HepG2 (cell line): Measurements from ENCODE around the gene DMBT1. TPM values are rescaled to one million over a fixed set of nuclear protein-coding genes. Genes with fewer than 3 reads are reported as not detected.

Source experiments
- ATAC-seq: fragments of 200-7000 bp; cut with Tn5 transposase; 3 replicates; pipeline ENCODE4 v1.9.1; 2020; ENCODE audit warnings: mild to moderate bottlenecking, moderate library complexity
- BruUV-seq: library from RNA; stranded (reverse); fragments of 400-500 nt; replicated peaks from 2 replicates; lab custom pipeline; 2021; lab: Mats Ljungman, UMichigan
- CTCF ChIA-PET: fragments of 300-600 bp; formaldehyde crosslinking; extraction: SDS; loops from one replicate; lab custom pipeline; 2021; ENCODE audit warnings: low total read pairs, inconsistent platforms, low intra/inter-chr PET ratio; lab: Yijun Ruan, JAX
- POLR2A ChIA-PET: fragments of 350-600 bp; sonication (Branson Sonifier 250); formaldehyde crosslinking; loops from one replicate; lab custom pipeline; 2020; ENCODE audit warnings: antibody characterized with exemption, inconsistent platforms; lab: Yijun Ruan, JAX
- DNase-seq: peaks from one replicate; pipeline ENCODE4 v3.0.0-alpha.2; 2015; ENCODE audit warnings: low spot score
- FAIRE-seq: peaks from 3 replicates; lab custom pipeline; 2011; peaks lifted over from hg19 to GRCh38; lab: Jason Lieb, UNC
- H2AFZ ChIP-seq: one replicate; pipeline ENCODE4 v1.6.1; 2011; ENCODE audit warnings: low read length, inconsistent platforms
- H3K27ac ChIP-seq: fragments of 300-600 bp; 3 replicates; pipeline ENCODE4 v1.8.0; 2011; ENCODE audit warnings: mixed run types, mild to moderate bottlenecking, mixed read lengths, low read length, inconsistent platforms; ENCODE audit not compliant: insufficient read depth; ENCODE audit errors: extremely low read length
- H3K27me3 ChIP-seq, 2 experiments: fragments of 200-600 bp in 1 of 2; 2 replicates in 1 of 2; 3 replicates in 1 of 2; pipeline versions ENCODE4 v1.6.0 to v1.8.0; 2011; ENCODE audit warnings: low read length in 2 of 2, mild to moderate bottlenecking in 2 of 2, moderate library complexity in 2 of 2, inconsistent platforms in 1 of 2; ENCODE audit not compliant: insufficient read depth in 2 of 2, control insufficient read depth in 1 of 2
- H3K36me3 ChIP-seq, 2 experiments: fragments of 200-600 bp in 1 of 2; replicated peaks in 1 of 2; 2 replicates in 1 of 2; 3 replicates in 1 of 2; pipeline versions ENCODE4 v1.5.1 to v1.8.0; 2011; ENCODE audit warnings: low read length in 2 of 2, inconsistent platforms in 1 of 2; ENCODE audit not compliant: insufficient read depth in 2 of 2, control insufficient read depth in 1 of 2
- H3K4me1 ChIP-seq: 2 replicates; pipeline ENCODE4 v1.5.1; 2012; ENCODE audit warnings: low read length, inconsistent platforms; ENCODE audit not compliant: insufficient read depth
- H3K4me2 ChIP-seq: 2 replicates; pipeline ENCODE4 v1.6.0; 2011; ENCODE audit warnings: low read depth, low read length, inconsistent platforms
- H3K4me3 ChIP-seq, 3 experiments: fragments of 200-600 bp in 1 of 3; sonication (generic), shearing (Covaris generic) in 1 of 3; replicated peaks in 1 of 3; 2 replicates each; pipeline ENCODE4 v1.5.1; 2011 to 2016; ENCODE audit warnings: low read length in 3 of 3, inconsistent platforms in 2 of 3, low read depth in 2 of 3, mild to moderate bottlenecking in 2 of 3, control low read depth in 1 of 3, mixed read lengths in 1 of 3; ENCODE audit not compliant: insufficient read depth in 1 of 3
- H3K79me2 ChIP-seq: one replicate; pipeline ENCODE4 v1.6.1; 2011; ENCODE audit warnings: low read length, inconsistent platforms; ENCODE audit not compliant: insufficient read depth
- H3K9ac ChIP-seq: 2 replicates; pipeline ENCODE4 v1.6.0; 2011; ENCODE audit warnings: mild to moderate bottlenecking, low read depth, low read length, inconsistent platforms; ENCODE audit not compliant: insufficient read depth
- H3K9me3 ChIP-seq: 2 replicates; pipeline ENCODE4 v1.5.1; 2012; ENCODE audit warnings: mild to moderate bottlenecking, low read length
- H4K20me1 ChIP-seq: 2 replicates; pipeline ENCODE4 v1.6.0; 2011; ENCODE audit warnings: inconsistent platforms, mild to moderate bottlenecking, low read length, moderate library complexity; ENCODE audit not compliant: insufficient read depth
- MTF1 ChIP-seq: sonication (generic); formaldehyde crosslinking; IDR thresholded peaks from 2 replicates; pipeline ENCODE4 v1.5.0; 2020; ENCODE audit warnings: missing genetic modification reagents
- NCOA5 ChIP-seq: sonication (generic); formaldehyde crosslinking; IDR thresholded peaks from 2 replicates; pipeline ENCODE4 v1.4.0; 2020; ENCODE audit warnings: missing genetic modification reagents
- RAD51 ChIP-seq: fragments of 450-650 bp; IDR thresholded peaks from 2 replicates; pipeline ENCODE4 v1.6.1; 2016; ENCODE audit warnings: borderline replicate concordance
- RFX3 ChIP-seq: IDR thresholded peaks from 2 replicates; pipeline ENCODE4 v1.6.1; 2016; ENCODE audit warnings: missing biosample characterization, missing genetic modification reagents
- RFX5 ChIP-seq: IDR thresholded peaks from 2 replicates; pipeline ENCODE4 v1.6.1; 2011; ENCODE audit warnings: low read depth, low read length, improper control_type of control experiment
- ZBTB26 ChIP-seq: IDR thresholded peaks from 2 replicates; pipeline ENCODE4 v1.6.1; 2016; ENCODE audit warnings: missing compliant biosample characterization, missing genetic modification reagents, borderline replicate concordance
- ZNF232 ChIP-seq: sonication (generic); formaldehyde crosslinking; IDR thresholded peaks from 2 replicates; pipeline ENCODE4 v1.4.0; 2020; ENCODE audit warnings: missing genetic modification reagents, borderline replicate concordance
- ZNF383 ChIP-seq: sonication (generic); formaldehyde crosslinking; IDR thresholded peaks from 2 replicates; pipeline ENCODE4 v1.4.0; 2020; ENCODE audit warnings: missing genetic modification reagents, mild to moderate bottlenecking, borderline replicate concordance
- ZNF567 ChIP-seq: sonication (generic); formaldehyde crosslinking; IDR thresholded peaks from 2 replicates; pipeline ENCODE4 v1.8.1; 2023; ENCODE audit warnings: mild to moderate bottlenecking, missing genetic modification reagents, borderline replicate concordance
- ZNF674 ChIP-seq: sonication (generic); formaldehyde crosslinking; IDR thresholded peaks from 2 replicates; pipeline ENCODE4 v1.5.0; 2020; ENCODE audit warnings: low read depth, mild to moderate bottlenecking, missing genetic modification reagents
- ZNF678 ChIP-seq: sonication (generic); formaldehyde crosslinking; IDR thresholded peaks from 2 replicates; pipeline ENCODE4 v1.4.0; 2020; ENCODE audit warnings: mild to moderate bottlenecking, missing genetic modification reagents
- WGBS: methylation state at CpG from one replicate; pipeline ENCODE4 v1.1.6; 2017; ENCODE audit warnings: low lambda C conversion rate; 5-methylcytosine and 5-hydroxymethylcytosine counted together
- in situ Hi-C: cut with HindIII; loops from 2 replicates; pipeline ENCODE4 v1.10.0; 2017; ENCODE audit warnings: low pct_unique_long_range_greater_than_20kb; ENCODE audit not compliant: extremely low pct_ligation_motif_present
- intact Hi-C: fragments of 100-400 bp; cut with micrococcal nuclease; formaldehyde crosslinking; loops from one replicate; pipeline ENCODE4 v1.10.0; 2022; ENCODE audit not compliant: unreplicated experiment
- polyA plus RNA-seq, 8 experiments: library from polyadenylated mRNA; depleted of rRNA in 3 of 8; stranded (reverse) in 7 of 8; unstranded in 1 of 8; fragments of >200 nt; fragmentation: Illumina TruSeq in 4 of 8; extraction: Trizol in 4 of 8; gene quantifications; 2 replicates each; pipeline versions ENCODE4 v1.2.1 to v1.2.3, GENCODE V29; 2011 to 2016; ENCODE audit warnings: low read depth in 4 of 8, missing spikeins in 1 of 8, mixed read lengths in 1 of 8; ENCODE audit not compliant: insufficient read depth in 1 of 8
- total RNA-seq, 5 experiments: library from RNA; depleted of rRNA; stranded (reverse); fragments of >200 nt; fragmentation: Illumina TruSeq; extraction: Trizol; gene quantifications; 2 replicates each; pipeline ENCODE4 v1.2.3, GENCODE V29; 2016; ENCODE audit warnings: low read depth in 1 of 5

Gene DMBT1
- total and polyA plus RNA-seq, 2 of the 13 experiments (the other 11 are each of a cell fraction or from before 2014, with no cell fraction given), result not detected

GRCh38 chr10:122575776-122576175 lies 15.2 kb downstream of the DMBT1 start:
- Histone ChIP-seq H4K20me1 (no peaks in the 10 kb centered on the region), H3K9ac (no peak overlapping the region), H3K27ac (no peak overlapping the region), H2AFZ (no peak overlapping the region), H3K27me3 (peaks cover 5 to 33% of the 10 kb centered on the region in 2 experiments; a peak in 4 of 5 replicates), H3K79me2 (no peaks in the 10 kb centered on the region), H3K4me3 (no peak overlapping the region), H3K4me2 (no peak overlapping the region), H3K9me3 (peaks cover 10% of the 10 kb centered on the region; the same call in 1 of the 2 replicates), H3K36me3 (no peaks in the 10 kb centered on the region), H3K4me1 (no peaks in the 10 kb centered on the region)
- in situ Hi-C loops, result no loop called here
- intact Hi-C loops, result no loop called here
- DNase-seq (no peak), FAIRE-seq (no peak), ATAC-seq (no peak)
- WGBS, result 6% methylated on average over 3 of the region's 3 CpGs
- POLR2A ChIA-PET, result no interaction called here
- BruUV-seq, result no TSS peak
- no peak for TF ChIP-seq ZNF383
- no peak for TF ChIP-seq RFX3
- no peak for TF ChIP-seq NCOA5
- TF ChIP-seq RAD51, result peak; percentile 72
- CTCF ChIA-PET, result no interaction called here

- Histone ChIP-seq H3K4me2 (no peak overlapping the region), H3K4me1 (no peaks in the 10 kb centered on the region), H3K27ac (no peak overlapping the region), H3K27me3 (peaks cover 5 to 33% of the 10 kb centered on the region in 2 experiments; a peak in 4 of 5 replicates), H3K9me3 (peaks cover 10% of the 10 kb centered on the region; the same call in 1 of the 2 replicates), H3K36me3 (no peaks in the 10 kb centered on the region), H3K9ac (no peak overlapping the region), H2AFZ (no peak overlapping the region), H4K20me1 (no peaks in the 10 kb centered on the region), H3K79me2 (no peaks in the 10 kb centered on the region), H3K4me3 (no peak overlapping the region)
- intact Hi-C loops, result no loop called here
- ChIA-PET POLR2A (no interaction called here), CTCF (no interaction called here)
- FAIRE-seq, result no peak
- in situ Hi-C loops, result no loop called here
- no peak for ATAC-seq
- BruUV-seq, result no TSS peak
- WGBS, result no CpG with 5 or more reads among the region's 6 CpGs
- DNase-seq, result no peak
- no peak for TF ChIP-seq ZNF232 (CRISPR knock-in tag)
- TF ChIP-seq ZNF674, result no peak
- TF ChIP-seq ZNF567 (CRISPR knock-in tag), result no peak
- TF ChIP-seq MTF1 (CRISPR knock-in tag), result no peak
- TF ChIP-seq RFX5, result no peak
- TF ChIP-seq ZBTB26, result no peak
- TF ChIP-seq ZNF678 (CRISPR knock-in tag), result no peak
These were observed 15.7 kb downstream of the DMBT1 start for GRCh38 chr10:122576291-122576690.
